ENCODE measurements around the gene RGS3. TPM values are rescaled to one million over a fixed set of nuclear protein-coding genes. Genes with fewer than 3 reads are reported as not detected.

The RGS3 gene
- total and polyA plus RNA-seq, 5 donors from 2014 or later = 8.5 to 15.5 (median 12.5) TPM

DNA sequence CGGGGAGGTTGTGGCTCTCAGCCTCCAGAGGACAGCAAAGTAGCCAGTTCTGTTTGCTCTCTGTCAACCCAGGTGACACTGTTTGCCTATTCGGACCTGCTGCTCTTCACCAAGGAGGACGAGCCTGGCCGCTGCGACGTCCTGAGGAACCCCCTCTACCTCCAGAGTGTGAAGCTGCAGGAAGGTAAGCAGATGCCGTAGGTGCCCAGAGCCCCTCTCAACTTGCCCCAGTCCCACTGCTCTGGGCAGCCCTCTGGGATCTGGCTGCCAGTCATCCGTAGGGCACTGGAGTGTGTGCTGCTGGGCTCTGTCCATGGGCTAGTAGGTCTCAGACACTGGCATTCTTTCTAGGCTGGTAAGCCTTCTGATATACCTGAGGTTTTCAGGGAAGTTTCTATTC lies 59.3 kb downstream of the RGS3 start:
- Histone ChIP-seq H3K4me1 (ENCODE audit: control insufficient read depth, insufficient read depth, low read length, poor library complexity, severe bottlenecking) (peaks cover 77% of the 10 kb centered on the region), H3K27ac (ENCODE audit: insufficient read depth, low read length, poor library complexity, severe bottlenecking) (peak overlapping the region; percentile 60), H3K4me3 (ENCODE audit: low read depth, low read length) (peak overlapping the region; percentile 64), H3K9me3 (ENCODE audit: control insufficient read depth in 2 of 2, low read length in 2 of 2) (no peaks in the 10 kb centered on the region), H3K27me3 (ENCODE audit: control insufficient read depth, insufficient read depth, low read length) (no peaks in the 10 kb centered on the region), H3K36me3 (ENCODE audit: control insufficient read depth, insufficient read depth, low read length) (peaks cover 21% of the 10 kb centered on the region)
- H3K4me1 Mint-ChIP-seq = peaks cover 32 to 92% (median 64%) of the 10 kb centered on the region in 4 donors
- no peaks in the 10 kb centered on the region for H3K27me3 Mint-ChIP-seq
- peak overlapping the region; percentile 50 to 85 (median 67) for H3K27ac Mint-ChIP-seq
- no peak for ATAC-seq (ENCODE audit: low read depth in 2 of 2)
- no peak for DNase-seq
- H3K4me3 Mint-ChIP-seq = peak overlapping the region; percentile 72 to 82 (median 76)
- no peaks in the 10 kb centered on the region for H3K9me3 Mint-ChIP-seq
- peaks cover 30% of the 10 kb centered on the region for H3K36me3 Mint-ChIP-seq

DNA sequence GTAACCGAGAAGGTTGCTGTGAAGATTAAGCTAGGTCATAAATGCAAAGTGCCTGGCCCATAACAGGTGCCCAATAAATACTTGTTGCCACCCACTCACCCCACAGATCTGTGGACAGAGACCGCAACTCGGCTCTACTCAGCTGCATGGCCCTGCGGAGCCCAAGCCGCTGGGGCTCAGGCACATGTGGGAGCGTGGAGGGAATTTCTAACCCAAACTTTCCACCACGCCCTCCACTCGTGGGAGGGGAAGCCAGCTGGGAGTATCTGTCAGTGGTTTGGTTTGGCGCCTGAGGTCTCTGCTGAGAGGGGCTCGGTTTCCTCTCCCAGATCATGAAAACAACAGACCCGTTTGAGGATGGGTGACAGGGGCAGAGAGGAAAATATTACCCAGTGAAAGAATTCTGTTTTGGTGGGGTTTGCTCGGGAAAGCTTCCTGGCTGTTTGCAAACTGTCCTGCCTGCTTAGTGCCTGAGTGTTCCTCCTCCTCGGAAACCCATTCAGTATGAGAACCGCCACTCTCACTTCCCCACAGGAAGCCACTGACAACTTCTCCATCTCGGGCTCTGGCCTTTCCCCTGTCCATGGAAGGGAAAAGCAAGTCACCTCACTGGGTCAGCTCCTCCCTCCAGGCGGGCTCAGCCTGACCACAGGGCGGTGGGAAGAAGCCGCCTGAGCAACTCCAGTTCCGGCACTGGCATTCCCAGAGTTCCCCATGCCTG lies 60.1 kb downstream of the RGS3 start:
- Mint-ChIP-seq H3K4me1 (peaks cover 25 to 85% (median 58%) of the 10 kb centered on the region in 4 donors), H3K27ac (peak overlapping the region; percentile 50 to 85 (median 67)), H3K36me3 (peaks cover 30% of the 10 kb centered on the region), H3K27me3 (no peaks in the 10 kb centered on the region), H3K9me3 (no peaks in the 10 kb centered on the region), H3K4me3 (peak overlapping the region; percentile 72 to 82 (median 76))
- Histone ChIP-seq H3K4me3 (ENCODE audit: low read depth, low read length) (peak overlapping the region; percentile 64), H3K27ac (ENCODE audit: insufficient read depth, low read length, poor library complexity, severe bottlenecking) (peak overlapping the region; percentile 60), H3K27me3 (ENCODE audit: control insufficient read depth, insufficient read depth, low read length) (no peaks in the 10 kb centered on the region), H3K36me3 (ENCODE audit: control insufficient read depth, insufficient read depth, low read length) (peaks cover 28% of the 10 kb centered on the region), H3K9me3 (ENCODE audit: control insufficient read depth in 2 of 2, low read length in 2 of 2) (no peaks in the 10 kb centered on the region), H3K4me1 (ENCODE audit: control insufficient read depth, insufficient read depth, low read length, poor library complexity, severe bottlenecking) (peaks cover 70% of the 10 kb centered on the region)
- peak in 2 of 3 donors; percentile 6 to 39 for DNase-seq
- ATAC-seq (ENCODE audit: low read depth in 2 of 2) = peak; percentile 35 to 48

GRCh38 chr9:113524468-113524867 lies 60.9 kb downstream of the RGS3 start:
- peaks cover 36% of the 10 kb centered on the region for H3K36me3 ChIP-seq (ENCODE audit: control insufficient read depth, insufficient read depth, low read length)
- no peak overlapping the region for H3K4me3 ChIP-seq (ENCODE audit: low read depth, low read length)
- Mint-ChIP-seq H3K27me3 (no peaks in the 10 kb centered on the region), H3K4me3 (peak overlapping the region in 3 of 4 donors; percentile 75 to 82 (median 76)), H3K4me1 (peaks cover 18 to 76% (median 49%) of the 10 kb centered on the region in 4 donors), H3K27ac (peak overlapping the region; percentile 50 to 85 (median 60)), H3K36me3 (peaks cover 34% of the 10 kb centered on the region), H3K9me3 (no peaks in the 10 kb centered on the region)
- no peak overlapping the region for H3K27ac ChIP-seq (ENCODE audit: insufficient read depth, low read length, poor library complexity, severe bottlenecking)
- DNase-seq (no peak), ATAC-seq (ENCODE audit: low read depth in 2 of 2) (no peak)
- no peaks in the 10 kb centered on the region for H3K9me3 ChIP-seq (ENCODE audit: control insufficient read depth in 2 of 2, low read length in 2 of 2)
- no peaks in the 10 kb centered on the region for H3K27me3 ChIP-seq (ENCODE audit: control insufficient read depth, insufficient read depth, low read length)
- H3K4me1 ChIP-seq (ENCODE audit: control insufficient read depth, insufficient read depth, low read length, poor library complexity, severe bottlenecking) = peaks cover 61% of the 10 kb centered on the region

- no peak for ATAC-seq (ENCODE audit: low read depth in 2 of 2)
- DNase-seq = no peak
- Mint-ChIP-seq H3K4me3 (peak overlapping the region in 1 of 4 donors; percentile 16), H3K36me3 (peaks cover 33% of the 10 kb centered on the region), H3K4me1 (peaks cover 18 to 69% (median 43%) of the 10 kb centered on the region in 4 donors), H3K27me3 (no peaks in the 10 kb centered on the region), H3K27ac (peak overlapping the region in 2 of 3 donors; percentile 50 to 85), H3K9me3 (no peaks in the 10 kb centered on the region)
- Histone ChIP-seq H3K4me1 (ENCODE audit: control insufficient read depth, insufficient read depth, low read length, poor library complexity, severe bottlenecking) (peaks cover 53% of the 10 kb centered on the region), H3K9me3 (ENCODE audit: control insufficient read depth in 2 of 2, low read length in 2 of 2) (no peaks in the 10 kb centered on the region), H3K4me3 (ENCODE audit: low read depth, low read length) (no peak overlapping the region), H3K36me3 (ENCODE audit: control insufficient read depth, insufficient read depth, low read length) (peaks cover 43% of the 10 kb centered on the region), H3K27me3 (ENCODE audit: control insufficient read depth, insufficient read depth, low read length) (no peaks in the 10 kb centered on the region), H3K27ac (ENCODE audit: insufficient read depth, low read length, poor library complexity, severe bottlenecking) (no peak overlapping the region)
Observed at GRCh38 chr9:113525205-113525604, 61.7 kb downstream of the RGS3 start.

- no peaks in the 10 kb centered on the region for H3K27me3 ChIP-seq (ENCODE audit: control insufficient read depth, insufficient read depth, low read length)
- Mint-ChIP-seq H3K36me3 (peaks cover 37% of the 10 kb centered on the region), H3K4me3 (peak overlapping the region in 1 of 4 donors; percentile 16), H3K4me1 (peaks cover 11 to 62% (median 38%) of the 10 kb centered on the region in 4 donors), H3K27ac (peak overlapping the region in 1 of 3 donors; percentile 75), H3K27me3 (no peaks in the 10 kb centered on the region), H3K9me3 (no peaks in the 10 kb centered on the region)
- peaks cover 47% of the 10 kb centered on the region for H3K4me1 ChIP-seq (ENCODE audit: control insufficient read depth, insufficient read depth, low read length, poor library complexity, severe bottlenecking)
- H3K4me3 ChIP-seq (ENCODE audit: low read depth, low read length) = no peak overlapping the region
- peaks cover 49% of the 10 kb centered on the region for H3K36me3 ChIP-seq (ENCODE audit: control insufficient read depth, insufficient read depth, low read length)
- H3K27ac ChIP-seq (ENCODE audit: insufficient read depth, low read length, poor library complexity, severe bottlenecking) = no peak overlapping the region
- H3K9me3 ChIP-seq (ENCODE audit: control insufficient read depth in 2 of 2, low read length in 2 of 2) = no peaks in the 10 kb centered on the region
- DNase-seq (no peak), ATAC-seq (ENCODE audit: low read depth in 2 of 2) (no peak)
Observed at GRCh38 chr9:113525831-113526230, 62.3 kb downstream of the RGS3 start.

- no peaks in the 10 kb centered on the region for H3K27me3 ChIP-seq (ENCODE audit: control insufficient read depth, insufficient read depth, low read length)
- no peak overlapping the region for H3K4me3 ChIP-seq (ENCODE audit: low read depth, low read length)
- Mint-ChIP-seq H3K4me1 (peaks cover 10 to 59% (median 36%) of the 10 kb centered on the region in 4 donors), H3K27me3 (no peaks in the 10 kb centered on the region), H3K27ac (peak overlapping the region in 1 of 3 donors; percentile 75), H3K4me3 (no peak overlapping the region), H3K9me3 (no peaks in the 10 kb centered on the region), H3K36me3 (peaks cover 42% of the 10 kb centered on the region)
- H3K9me3 ChIP-seq (ENCODE audit: control insufficient read depth in 2 of 2, low read length in 2 of 2) = no peaks in the 10 kb centered on the region
- H3K4me1 ChIP-seq (ENCODE audit: control insufficient read depth, insufficient read depth, low read length, poor library complexity, severe bottlenecking) = peaks cover 42% of the 10 kb centered on the region
- ATAC-seq (ENCODE audit: low read depth in 2 of 2) = no peak
- no peak for DNase-seq
- no peak overlapping the region for H3K27ac ChIP-seq (ENCODE audit: insufficient read depth, low read length, poor library complexity, severe bottlenecking)
- peaks cover 54% of the 10 kb centered on the region for H3K36me3 ChIP-seq (ENCODE audit: control insufficient read depth, insufficient read depth, low read length)
Observed at GRCh38 chr9:113526231-113526746, 62.8 kb downstream of the RGS3 start.

DNA sequence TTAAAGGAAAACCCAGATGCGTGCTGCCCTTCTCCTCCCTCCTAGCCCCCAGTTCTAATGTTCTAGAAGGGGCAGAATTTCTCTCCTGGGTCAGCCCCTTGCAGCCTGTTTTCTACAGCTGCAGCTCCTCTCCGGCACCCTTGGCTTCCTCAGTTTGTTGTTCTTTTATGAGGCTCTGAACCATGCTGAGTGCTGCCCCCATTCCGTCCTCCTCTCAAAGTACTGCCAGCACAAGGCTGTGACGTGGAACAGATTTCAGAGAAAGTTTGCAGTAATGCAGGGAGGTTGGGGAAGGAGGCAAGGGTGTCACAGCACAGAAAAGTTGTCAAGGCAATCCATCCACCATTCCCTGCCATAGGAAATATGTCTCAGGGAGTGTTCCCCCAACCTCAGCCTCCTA lies 63.3 kb downstream of the RGS3 start:
- peaks cover 37% of the 10 kb centered on the region for H3K4me1 ChIP-seq (ENCODE audit: control insufficient read depth, insufficient read depth, low read length, poor library complexity, severe bottlenecking)
- peaks cover 9 to 58% (median 35%) of the 10 kb centered on the region in 4 donors for H3K4me1 Mint-ChIP-seq

More for the DNA sequence above, 63.3 kb downstream of the RGS3 start:
- Histone ChIP-seq H3K27me3 (ENCODE audit: control insufficient read depth, insufficient read depth, low read length) (no peaks in the 10 kb centered on the region), H3K4me3 (ENCODE audit: low read depth, low read length) (no peak overlapping the region), H3K9me3 (ENCODE audit: control insufficient read depth in 2 of 2, low read length in 2 of 2) (no peaks in the 10 kb centered on the region), H3K36me3 (ENCODE audit: control insufficient read depth, insufficient read depth, low read length) (peaks cover 59% of the 10 kb centered on the region), H3K27ac (ENCODE audit: insufficient read depth, low read length, poor library complexity, severe bottlenecking) (no peak overlapping the region)
- Mint-ChIP-seq H3K36me3 (peaks cover 44% of the 10 kb centered on the region), H3K4me3 (peak overlapping the region in 2 of 4 donors; percentile 20 to 52), H3K27me3 (no peaks in the 10 kb centered on the region), H3K9me3 (no peaks in the 10 kb centered on the region), H3K27ac (peak overlapping the region in 1 of 3 donors; percentile 82)
- DNase-seq = no peak
- ATAC-seq (ENCODE audit: low read depth in 2 of 2) = no peak

Data from CD4-positive, CD25-positive, alpha-beta regulatory T cell (primary cell).